Mesenchymal stem cell (in vitro differentiated cells and primary cell): Measurements from ENCODE around the gene CCR3.

ENCODE experiments used
- DNase-seq: peaks from one replicate; pipeline ENCODE4 v3.0.0-alpha.2; 2013
- H2AFZ ChIP-seq: one replicate; pipeline ENCODE4 v1.6.1; 2013; ENCODE audit warnings: low read depth, mild to moderate bottlenecking, control low read depth, inconsistent platforms, low read length, moderate library complexity
- H2AK5ac ChIP-seq: 2 replicates; pipeline ENCODE4 v1.6.1; 2013; ENCODE audit warnings: low read length, moderate library complexity, mild to moderate bottlenecking, inconsistent platforms; ENCODE audit not compliant: severe bottlenecking
- H2BK120ac ChIP-seq: one replicate; pipeline ENCODE4 v1.6.1; 2013; ENCODE audit warnings: low read depth, mild to moderate bottlenecking, inconsistent platforms, low read length, moderate library complexity
- H2BK12ac ChIP-seq, 2 experiments: one replicate each; pipeline ENCODE4 v1.6.1; 2013; ENCODE audit warnings: inconsistent platforms in 2 of 2, low read length in 2 of 2, mild to moderate bottlenecking in 2 of 2, moderate library complexity in 2 of 2, control low read depth in 1 of 2
- H2BK15ac ChIP-seq: one replicate; pipeline ENCODE4 v1.6.1; 2013; ENCODE audit warnings: mild to moderate bottlenecking, low read depth, inconsistent platforms; ENCODE audit not compliant: poor library complexity, severe bottlenecking
- H2BK5ac ChIP-seq: 2 replicates; pipeline ENCODE4 v1.6.1; 2013; ENCODE audit warnings: low read depth, mild to moderate bottlenecking, low read length, control low read depth, inconsistent platforms; ENCODE audit not compliant: poor library complexity, severe bottlenecking
- H3K14ac ChIP-seq, 2 experiments: one replicate each; pipeline ENCODE4 v1.6.1; 2013; ENCODE audit warnings: inconsistent platforms in 2 of 2, low read length in 2 of 2, control low read depth in 1 of 2, mild to moderate bottlenecking in 1 of 2, moderate library complexity in 1 of 2
- H3K18ac ChIP-seq, 2 experiments: one replicate each; pipeline ENCODE4 v1.6.1; 2013; ENCODE audit warnings: inconsistent platforms in 2 of 2, low read length in 2 of 2, control low read depth in 1 of 2, low read depth in 1 of 2, mild to moderate bottlenecking in 1 of 2
- H3K23ac ChIP-seq, 2 experiments: one replicate each; pipeline ENCODE4 v1.6.1; 2013; ENCODE audit warnings: inconsistent platforms in 2 of 2, low read length in 2 of 2, mild to moderate bottlenecking in 2 of 2, moderate library complexity in 2 of 2, control low read depth in 1 of 2
- H3K27ac ChIP-seq: 2 replicates; pipeline ENCODE4 v1.5.1; 2013; ENCODE audit warnings: mild to moderate bottlenecking, moderate library complexity, low read length, control low read depth, inconsistent platforms; ENCODE audit not compliant: poor library complexity, severe bottlenecking
- H3K27me3 ChIP-seq, 2 experiments: 2 replicates each; pipeline versions ENCODE4 v1.6.1 to v1.7.0; 2013; ENCODE audit warnings: low read length in 2 of 2, mild to moderate bottlenecking in 2 of 2, moderate library complexity in 2 of 2, control low read depth in 1 of 2, inconsistent platforms in 1 of 2; ENCODE audit not compliant: control insufficient read depth in 1 of 2, insufficient read depth in 1 of 2
- H3K36me3 ChIP-seq, 2 experiments: 2 replicates each; pipeline versions ENCODE4 v1.6.1 to v1.7.0; 2013; ENCODE audit warnings: low read length in 2 of 2, control low read depth in 1 of 2, inconsistent platforms in 1 of 2, low read depth in 1 of 2, mild to moderate bottlenecking in 1 of 2; ENCODE audit not compliant: insufficient read depth in 2 of 2, control insufficient read depth in 1 of 2
- H3K4ac ChIP-seq, 2 experiments: one replicate each; pipeline ENCODE4 v1.6.1; 2013; ENCODE audit warnings: inconsistent platforms in 2 of 2, low read length in 2 of 2, mild to moderate bottlenecking in 2 of 2, moderate library complexity in 2 of 2, control low read depth in 1 of 2, low read depth in 1 of 2
- H3K4me1 ChIP-seq: 2 replicates; pipeline ENCODE4 v1.6.1; 2013; ENCODE audit warnings: low read depth, low read length, control low read depth; ENCODE audit not compliant: control insufficient read depth, insufficient read depth
- H3K4me2 ChIP-seq: 2 replicates; pipeline ENCODE4 v1.6.1; 2013; ENCODE audit warnings: low read length, mild to moderate bottlenecking, inconsistent platforms; ENCODE audit not compliant: poor library complexity, severe bottlenecking
- H3K4me3 ChIP-seq, 2 experiments: 2 replicates each; pipeline versions ENCODE4 v1.5.1 to v1.7.0; 2013; ENCODE audit warnings: low read length in 2 of 2, mild to moderate bottlenecking in 2 of 2, control low read depth in 1 of 2, low read depth in 1 of 2; ENCODE audit not compliant: insufficient read depth in 1 of 2
- H3K79me1 ChIP-seq: replicated peaks from 2 replicates; pipeline ENCODE4 v1.6.1; 2013; ENCODE audit warnings: mild to moderate bottlenecking, control low read depth, low read length, inconsistent platforms; ENCODE audit not compliant: poor library complexity, severe bottlenecking
- H3K9ac ChIP-seq: 2 replicates; pipeline ENCODE4 v1.7.0; 2013; ENCODE audit warnings: mild to moderate bottlenecking, low read length, moderate library complexity
- H3K9me3 ChIP-seq: 2 replicates; pipeline ENCODE4 v1.7.0; 2013; ENCODE audit warnings: mild to moderate bottlenecking, low read length; ENCODE audit not compliant: control insufficient read depth
- H4K8ac ChIP-seq: one replicate; pipeline ENCODE4 v1.6.1; 2013; ENCODE audit warnings: inconsistent platforms, mild to moderate bottlenecking, low read length, moderate library complexity
- H4K91ac ChIP-seq: one replicate; pipeline ENCODE4 v1.6.1; 2013; ENCODE audit warnings: mild to moderate bottlenecking, low read length, inconsistent platforms
- WGBS: methylation state at CpG from one replicate; pipeline ENCODE4 v1.1.7; 2013; ENCODE audit warnings: mixed read lengths; 5-methylcytosine and 5-hydroxymethylcytosine counted together

Gene CCR3

DNA sequence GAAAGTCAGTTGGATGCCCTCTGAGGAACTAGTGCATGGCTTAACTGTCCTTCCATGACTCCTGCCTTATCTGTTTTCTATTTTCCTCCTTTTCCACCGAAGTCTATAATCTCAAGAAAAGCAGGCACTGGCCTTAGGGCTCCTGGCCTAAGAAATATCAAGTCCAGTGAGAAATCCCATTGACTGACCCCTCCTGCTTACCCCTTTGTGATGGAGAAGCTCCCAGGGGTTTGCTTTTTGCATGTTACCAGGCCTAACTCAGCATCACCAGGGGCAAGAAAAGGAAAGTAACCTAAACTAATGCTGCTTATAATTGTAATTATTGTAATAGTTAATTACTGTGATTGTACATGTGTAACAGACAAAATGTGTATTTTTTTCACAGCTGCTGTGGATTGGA lies 21.7 kb downstream of the CCR3 start:
- H2AFZ ChIP-seq = no peak overlapping the region
- no peak overlapping the region for H3K9ac ChIP-seq
- H4K8ac ChIP-seq = no peak overlapping the region
- H3K79me1 ChIP-seq = no peaks in the 10 kb centered on the region
- no peaks in the 10 kb centered on the region for H3K4me1 ChIP-seq
- H2BK12ac ChIP-seq = no peak overlapping the region
- H3K4ac ChIP-seq = no peak overlapping the region
- no peak overlapping the region for H2BK120ac ChIP-seq
- H3K27ac ChIP-seq = no peak overlapping the region
- H3K18ac ChIP-seq = no peak overlapping the region
- H3K27me3 ChIP-seq = peaks cover 0 to 5% of the 10 kb centered on the region in 2 experiments
- no peak overlapping the region for H2BK5ac ChIP-seq
- no peaks in the 10 kb centered on the region for H3K36me3 ChIP-seq
- H3K9me3 ChIP-seq = no peaks in the 10 kb centered on the region
- H3K4me2 ChIP-seq = no peak overlapping the region
- H4K91ac ChIP-seq = no peak overlapping the region
- H3K4me3 ChIP-seq = no peak overlapping the region
- WGBS = 59% methylated on average over 1 of the region's 1 CpG
- no peak overlapping the region for H2AK5ac ChIP-seq
- no peak overlapping the region for H3K23ac ChIP-seq
- H2BK15ac ChIP-seq = no peak overlapping the region
- DNase-seq = no peak
- no peak overlapping the region for H3K14ac ChIP-seq

DNA sequence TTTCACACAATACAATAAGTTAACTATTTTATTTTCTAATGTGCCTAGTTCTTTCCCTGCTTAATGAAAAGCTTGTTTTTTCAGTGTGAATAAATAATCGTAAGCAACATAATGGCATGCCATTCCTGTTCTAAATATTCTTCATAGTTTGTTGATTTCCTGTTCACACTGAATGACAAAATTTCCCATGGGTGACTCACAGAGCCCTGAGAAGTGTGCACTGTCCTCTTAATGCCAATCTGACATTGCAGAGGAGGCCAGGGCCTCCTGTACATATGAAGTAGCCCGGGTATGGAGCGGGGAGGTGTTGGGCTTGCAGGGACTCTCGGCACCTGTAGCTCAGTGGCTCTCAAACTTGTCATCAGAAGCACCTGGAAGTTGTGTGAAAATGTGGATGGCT lies 24.3 kb downstream of the CCR3 start:
- WGBS = 77% methylated on average over 4 of the region's 4 CpGs
- no peak overlapping the region for H2BK15ac ChIP-seq

DNA sequence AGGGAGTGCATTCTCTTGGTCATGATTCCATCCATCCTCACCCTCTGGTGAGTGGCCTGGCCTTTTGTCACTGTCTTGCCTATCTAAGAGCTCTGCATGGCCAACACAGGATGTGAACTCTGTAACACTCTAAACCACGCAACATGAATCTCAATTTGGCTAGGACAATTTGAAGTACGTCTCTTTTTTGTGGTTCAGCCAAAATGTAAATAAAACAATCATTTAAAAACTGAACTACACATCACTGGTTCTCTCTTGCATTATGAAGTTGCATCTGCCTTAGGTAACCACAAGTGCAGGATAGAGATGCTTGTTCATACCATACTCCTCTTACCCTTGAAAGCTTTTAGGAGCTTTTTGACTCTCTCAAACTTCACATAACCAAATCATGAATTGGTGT lies 27.3 kb downstream of the CCR3 start:
- WGBS = 89% methylated on average over 2 of the region's 2 CpGs
- H3K27me3 ChIP-seq = peaks cover 11 to 15% of the 10 kb centered on the region in 2 experiments
- H2AFZ ChIP-seq = no peak overlapping the region

More for the DNA sequence above, 24.3 kb downstream of the CCR3 start:
- H3K23ac ChIP-seq = no peak overlapping the region
- no peaks in the 10 kb centered on the region for H3K4me1 ChIP-seq
- H3K4ac ChIP-seq = no peak overlapping the region
- H2BK12ac ChIP-seq = no peak overlapping the region
- H2BK5ac ChIP-seq = no peak overlapping the region
- no peak overlapping the region for H3K4me2 ChIP-seq
- no peak overlapping the region for H3K18ac ChIP-seq
- H2BK120ac ChIP-seq = no peak overlapping the region
- H3K36me3 ChIP-seq = no peaks in the 10 kb centered on the region
- H3K79me1 ChIP-seq = no peaks in the 10 kb centered on the region
- H3K9ac ChIP-seq = no peak overlapping the region
- H3K14ac ChIP-seq = no peak overlapping the region
- H4K91ac ChIP-seq = no peak overlapping the region
- no peak for DNase-seq
- H3K27me3 ChIP-seq = peaks cover 14 to 15% of the 10 kb centered on the region in 2 experiments
- H3K27ac ChIP-seq = no peak overlapping the region
- no peak overlapping the region for H2AK5ac ChIP-seq
- H4K8ac ChIP-seq = no peak overlapping the region
- H3K4me3 ChIP-seq = no peak overlapping the region
- no peak overlapping the region for H2AFZ ChIP-seq
- H3K9me3 ChIP-seq = no peaks in the 10 kb centered on the region

DNA sequence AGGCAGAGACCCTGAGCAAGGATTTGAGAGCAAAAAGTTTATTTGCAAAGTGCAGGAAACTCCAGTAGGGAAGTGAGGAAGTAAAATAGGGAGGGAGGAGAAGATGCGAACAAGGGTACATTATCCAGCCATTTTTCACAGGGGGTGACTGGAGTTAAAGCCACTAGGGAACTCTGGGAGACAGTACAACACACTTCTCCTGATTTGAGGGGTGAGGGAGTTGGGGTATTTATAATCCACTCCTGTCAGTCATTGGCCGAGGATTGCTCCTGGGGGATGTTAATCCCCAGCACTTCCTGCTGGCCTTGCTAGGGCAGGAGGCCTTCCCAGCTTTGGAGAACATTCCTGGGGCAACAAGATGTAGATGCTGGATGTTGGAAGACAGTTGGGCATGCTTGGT lies 28.2 kb downstream of the CCR3 start:
- Histone ChIP-seq H3K23ac (no peak overlapping the region), H3K36me3 (no peaks in the 10 kb centered on the region), H3K9ac (no peak overlapping the region), H3K4ac (no peak overlapping the region), H2BK120ac (no peak overlapping the region), H2AFZ (no peak overlapping the region), H3K27ac (no peak overlapping the region), H3K18ac (no peak overlapping the region), H3K27me3 (peaks cover 11 to 15% of the 10 kb centered on the region in 2 experiments), H3K4me2 (no peak overlapping the region), H3K4me3 (no peak overlapping the region), H4K91ac (no peak overlapping the region), H3K9me3 (peaks cover 3% of the 10 kb centered on the region), H2BK5ac (no peak overlapping the region), H3K79me1 (no peaks in the 10 kb centered on the region), H2BK12ac (no peak overlapping the region), H3K14ac (no peak overlapping the region), H3K4me1 (no peaks in the 10 kb centered on the region), H4K8ac (no peak overlapping the region), H2AK5ac (no peak overlapping the region), H2BK15ac (no peak overlapping the region)
- no peak for DNase-seq
- 72% methylated on average over 2 of the region's 2 CpGs for WGBS

More for the DNA sequence above, 27.3 kb downstream of the CCR3 start:
- no peak overlapping the region for H3K18ac ChIP-seq
- H3K9me3 ChIP-seq = peaks cover 3% of the 10 kb centered on the region
- H3K23ac ChIP-seq = no peak overlapping the region
- H3K4ac ChIP-seq = no peak overlapping the region
- H2BK15ac ChIP-seq = no peak overlapping the region
- H2BK5ac ChIP-seq = no peak overlapping the region
- H3K27ac ChIP-seq = no peak overlapping the region
- no peak overlapping the region for H3K4me2 ChIP-seq
- H3K4me3 ChIP-seq = no peak overlapping the region
- no peak overlapping the region for H3K9ac ChIP-seq
- H4K91ac ChIP-seq = no peak overlapping the region
- no peak overlapping the region for H2BK120ac ChIP-seq
- H3K4me1 ChIP-seq = no peaks in the 10 kb centered on the region
- H2BK12ac ChIP-seq = no peak overlapping the region
- DNase-seq = no peak
- no peak overlapping the region for H4K8ac ChIP-seq
- H3K36me3 ChIP-seq = no peaks in the 10 kb centered on the region
- no peak overlapping the region for H3K14ac ChIP-seq
- no peaks in the 10 kb centered on the region for H3K79me1 ChIP-seq
- H2AK5ac ChIP-seq = no peak overlapping the region
